HUES64 (cell line): ENCODE results near the gene GZMH. TPM values are rescaled to one million over a fixed set of nuclear protein-coding genes. Genes with fewer than 3 reads are reported as not detected.
"Not testable (repeated sequence)": the region's sequence is repeated elsewhere in the genome, so short reads cannot be mapped to it uniquely, and the experiment has no call there.

Source experiments
- H3K27ac ChIP-seq: 2 replicates; pipeline ENCODE4 v1.7.0; 2013; ENCODE audit warnings: low read depth, low read length, inconsistent platforms
- H3K27me3 ChIP-seq: 2 replicates; pipeline ENCODE4 v1.6.1; 2013; ENCODE audit warnings: mild to moderate bottlenecking, low read length; ENCODE audit not compliant: insufficient read depth
- H3K36me3 ChIP-seq: 2 replicates; pipeline ENCODE4 v1.6.1; 2013; ENCODE audit warnings: mild to moderate bottlenecking, low read length; ENCODE audit not compliant: insufficient read depth
- H3K4me1 ChIP-seq: 2 replicates; pipeline ENCODE4 v1.6.1; 2013; ENCODE audit warnings: mild to moderate bottlenecking, low read length, moderate library complexity; ENCODE audit not compliant: insufficient read depth
- H3K4me3 ChIP-seq: 2 replicates; pipeline ENCODE4 v1.5.1; 2013; ENCODE audit warnings: mild to moderate bottlenecking, low read length, moderate library complexity
- H3K9ac ChIP-seq: 2 replicates; pipeline ENCODE4 v1.6.1; 2013; ENCODE audit warnings: mild to moderate bottlenecking, low read depth, low read length
- H3K9me3 ChIP-seq: 2 replicates; pipeline ENCODE4 v1.6.1; 2013; ENCODE audit warnings: low read depth, low read length; ENCODE audit not compliant: insufficient read depth
- WGBS: fragments of 150-250, 120-280 bp; methylation state at CpG from one replicate; pipeline ENCODE4 v1.1.7; 2013; ENCODE audit warnings: missing lambda C conversion rate; 5-methylcytosine and 5-hydroxymethylcytosine counted together
- polyA plus RNA-seq, 2 experiments: library from polyadenylated mRNA; stranded (reverse); fragments of 50-300 nt; gene quantifications; one replicate each; pipeline ENCODE4 v1.2.3, GENCODE V29; 2013

Gene GZMH
- polyA plus RNA-seq (2013, experiment 1 of 2): not detected
- polyA plus RNA-seq (2013, experiment 2 of 2): not detected

- Histone ChIP-seq H3K27me3 (no peaks in the 10 kb centered on the region), H3K9ac (no peak within 1 kb of the TSS), H3K27ac (no peak within 1 kb of the TSS), H3K4me1 (no peaks in the 10 kb centered on the region), H3K4me3 (no peak within 1 kb of the TSS), H3K9me3 (no peaks in the 10 kb centered on the region), H3K36me3 (no peaks in the 10 kb centered on the region)
- 90% methylated on average over 2 of the region's 2 CpGs for WGBS
These were observed at the start of gene GZMH for GRCh38 chr14:24609655-24610344. TSS of gene GZMH (minus strand) at chr14:24609685. CDS start at chr14:24609613, 72 bp downstream.

DNA sequence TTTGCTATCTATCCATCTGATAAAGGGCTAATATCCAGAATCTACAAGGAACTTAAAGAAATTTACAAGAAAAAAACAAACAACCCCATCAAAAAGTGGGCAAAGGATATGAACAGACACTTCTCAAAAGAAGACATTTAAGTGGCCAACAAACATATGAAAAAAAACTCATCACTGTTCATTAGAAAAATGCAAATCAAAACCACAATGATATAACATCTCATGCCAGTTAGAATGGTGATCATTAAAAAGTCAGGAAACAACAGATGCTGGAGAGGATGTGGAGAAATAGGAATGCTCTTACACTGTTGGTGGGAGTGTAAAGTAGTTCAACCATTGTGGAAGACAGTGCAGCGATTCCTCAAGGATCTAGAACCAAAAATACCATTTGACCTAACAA, 38.9 kb upstream of the GZMH start:
- not testable (repeated sequence) for H3K27me3 ChIP-seq, H3K4me1 ChIP-seq, H3K27ac ChIP-seq, H3K9me3 ChIP-seq, H3K36me3 ChIP-seq, H3K9ac ChIP-seq, H3K4me3 ChIP-seq
- WGBS: 88% methylated on average over 1 of the region's 1 CpG

DNA sequence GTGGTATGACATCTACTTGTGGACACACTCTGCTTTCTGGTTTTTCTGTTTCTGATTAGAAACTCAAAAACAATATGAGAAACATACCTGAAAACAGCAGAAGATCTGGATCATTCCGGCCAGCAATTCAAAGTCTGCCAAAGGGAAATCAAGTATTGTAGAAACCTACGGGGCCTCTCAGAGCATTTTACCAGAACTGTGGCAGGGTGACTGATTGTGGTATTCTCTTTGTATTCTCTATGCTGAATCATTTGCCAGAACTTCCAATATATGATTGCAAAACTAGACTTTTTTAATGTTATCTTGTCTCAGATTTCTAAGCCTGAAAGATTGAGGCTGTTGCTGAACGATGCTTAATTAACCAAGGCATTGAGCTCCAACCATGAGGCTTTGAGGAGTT, 30.4 kb upstream of the GZMH start:
- no peak overlapping the region for H3K9ac ChIP-seq
- no peaks in the 10 kb centered on the region for H3K9me3 ChIP-seq
- no peak overlapping the region for H3K4me3 ChIP-seq
- no peaks in the 10 kb centered on the region for H3K36me3 ChIP-seq
- no peaks in the 10 kb centered on the region for H3K4me1 ChIP-seq
- H3K27me3 ChIP-seq: no peaks in the 10 kb centered on the region
- no peak overlapping the region for H3K27ac ChIP-seq
- WGBS: 97% methylated on average over 3 of the region's 3 CpGs

- Histone ChIP-seq H3K9me3 (no peaks in the 10 kb centered on the region), H3K4me3 (no peak overlapping the region), H3K27me3 (no peaks in the 10 kb centered on the region), H3K36me3 (no peaks in the 10 kb centered on the region), H3K27ac (no peak overlapping the region), H3K4me1 (no peaks in the 10 kb centered on the region), H3K9ac (no peak overlapping the region)
- 94% methylated on average over 3 of the region's 3 CpGs for WGBS
These were observed 29.8 kb upstream of the GZMH start for GRCh38 chr14:24639270-24639669.

DNA sequence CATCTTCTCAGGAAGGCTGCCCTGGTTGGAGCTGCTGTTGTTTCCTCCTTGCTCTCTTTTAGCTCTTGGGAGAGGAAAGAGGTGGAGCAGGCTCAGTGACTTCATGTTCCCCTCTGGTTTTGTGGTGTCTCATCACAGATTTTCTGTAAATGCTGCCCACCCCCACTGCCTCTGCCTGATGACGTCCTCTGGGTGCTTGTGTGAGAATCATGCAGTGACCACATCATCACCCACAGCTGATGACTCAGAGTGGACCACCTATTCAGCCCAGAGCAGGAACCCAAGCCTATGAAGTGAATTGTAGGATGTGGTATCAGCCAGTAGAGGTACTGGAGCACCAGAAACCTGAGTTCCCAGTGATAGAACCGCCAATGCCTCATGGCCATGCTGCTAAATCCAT, 24.7 kb upstream of the GZMH start, which contains the start of gene GZMB:
TSS of gene GZMB (minus strand) at position 33 of the 400 bp plus-strand sequence. CDS start at position 3, 30 bp downstream.
- H3K27ac ChIP-seq: no peak within 1 kb of the TSS
- H3K36me3 ChIP-seq: no peaks in the 10 kb centered on the region
- H3K9ac ChIP-seq: no peak within 1 kb of the TSS
- 79% methylated on average over 2 of the region's 2 CpGs for WGBS
- H3K4me1 ChIP-seq: no peaks in the 10 kb centered on the region
- no peaks in the 10 kb centered on the region for H3K27me3 ChIP-seq
- H3K4me3 ChIP-seq: no peak within 1 kb of the TSS
- H3K9me3 ChIP-seq: no peaks in the 10 kb centered on the region

GRCh38 chr14:24633353-24633752, 23.9 kb upstream of the GZMH start:
- H3K9ac ChIP-seq: no peak overlapping the region
- H3K4me1 ChIP-seq: no peaks in the 10 kb centered on the region
- no peaks in the 10 kb centered on the region for H3K36me3 ChIP-seq
- no peak overlapping the region for H3K4me3 ChIP-seq
- H3K27me3 ChIP-seq: no peaks in the 10 kb centered on the region
- H3K27ac ChIP-seq: no peak overlapping the region
- H3K9me3 ChIP-seq: no peaks in the 10 kb centered on the region
- WGBS: 88% methylated on average over 1 of the region's 1 CpG

DNA sequence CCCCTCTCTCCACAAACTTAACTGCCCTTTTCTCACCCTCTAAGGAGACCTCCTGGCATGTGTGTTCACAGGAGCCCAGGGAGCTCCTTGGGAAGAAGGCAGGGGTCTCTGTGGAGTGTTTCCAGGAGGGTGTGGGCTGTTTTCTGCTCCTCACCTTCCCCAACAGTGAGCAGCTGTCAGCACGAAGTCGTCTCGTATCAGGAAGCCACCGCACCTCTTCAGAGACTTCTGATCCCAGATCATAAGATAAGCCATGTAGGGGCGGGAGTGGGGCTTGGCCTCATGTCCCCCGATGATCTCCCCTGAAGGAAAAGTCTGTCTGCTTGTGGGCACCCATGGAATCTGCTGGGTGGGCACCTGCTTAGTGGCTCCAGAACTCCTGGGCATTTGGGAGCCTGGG, 23.3 kb upstream of the GZMH start:
- Histone ChIP-seq H3K36me3 (no peaks in the 10 kb centered on the region), H3K4me3 (no peak overlapping the region), H3K27ac (no peak overlapping the region), H3K27me3 (no peaks in the 10 kb centered on the region), H3K4me1 (no peaks in the 10 kb centered on the region), H3K9ac (no peak overlapping the region), H3K9me3 (no peaks in the 10 kb centered on the region)
- 75% methylated on average over 6 of the region's 6 CpGs for WGBS

- WGBS: 84% methylated on average over 4 of the region's 4 CpGs
- Histone ChIP-seq H3K9ac (no peak overlapping the region), H3K4me3 (no peak overlapping the region), H3K9me3 (no peaks in the 10 kb centered on the region), H3K27ac (no peak overlapping the region), H3K36me3 (no peaks in the 10 kb centered on the region), H3K27me3 (no peaks in the 10 kb centered on the region), H3K4me1 (no peaks in the 10 kb centered on the region)
These were observed 22.9 kb upstream of the GZMH start for GRCh38 chr14:24632336-24632735.

GRCh38 chr14:24631749-24632335, 22.4 kb upstream of the GZMH start:
- no peaks in the 10 kb centered on the region for H3K27me3 ChIP-seq
- no peak overlapping the region for H3K27ac ChIP-seq
- 92% methylated on average over 11 of the region's 11 CpGs for WGBS
- H3K9me3 ChIP-seq: no peaks in the 10 kb centered on the region
- no peak overlapping the region for H3K9ac ChIP-seq
- no peaks in the 10 kb centered on the region for H3K36me3 ChIP-seq
- no peak overlapping the region for H3K4me3 ChIP-seq
- no peaks in the 10 kb centered on the region for H3K4me1 ChIP-seq

DNA sequence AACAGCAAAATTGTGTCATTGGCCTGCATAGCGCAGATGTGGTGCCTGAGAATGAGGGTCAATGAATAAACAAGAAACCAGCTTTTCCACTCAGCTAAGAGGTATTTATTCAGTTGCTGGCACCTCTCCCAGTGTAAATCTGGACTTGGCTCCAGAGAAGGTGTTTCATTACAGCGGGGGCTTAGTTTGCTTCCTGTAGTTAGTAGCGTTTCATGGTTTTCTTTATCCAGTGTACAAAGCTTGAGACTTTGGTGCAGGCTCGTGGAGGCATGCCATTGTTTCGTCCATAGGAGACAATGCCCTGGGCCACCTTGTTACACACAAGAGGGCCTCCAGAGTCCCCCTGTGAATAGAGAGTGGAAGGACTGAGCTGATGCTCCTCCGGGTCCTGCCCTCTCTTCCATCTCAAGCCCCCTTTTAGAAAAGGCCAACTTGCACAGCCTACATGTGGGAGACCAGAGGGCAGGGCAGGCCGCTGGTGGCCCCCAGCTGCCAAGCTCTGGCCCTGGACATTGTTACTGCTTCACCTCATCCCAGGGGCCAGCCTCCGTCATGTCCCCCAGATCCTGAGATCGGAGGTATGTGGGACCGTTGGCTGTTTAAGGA, 21.5 kb upstream of the GZMH start:
- Histone ChIP-seq H3K9ac (no peak overlapping the region), H3K4me1 (no peaks in the 10 kb centered on the region), H3K36me3 (no peaks in the 10 kb centered on the region), H3K27me3 (no peaks in the 10 kb centered on the region), H3K27ac (no peak overlapping the region), H3K9me3 (no peaks in the 10 kb centered on the region), H3K4me3 (no peak overlapping the region)
- 93% methylated on average over 10 of the region's 10 CpGs for WGBS

GRCh38 chr14:24630087-24630871, 20.8 kb upstream of the GZMH start:
- Histone ChIP-seq H3K36me3 (no peaks in the 10 kb centered on the region), H3K9ac (no peak overlapping the region), H3K4me1 (no peaks in the 10 kb centered on the region), H3K4me3 (no peak overlapping the region), H3K27me3 (no peaks in the 10 kb centered on the region), H3K9me3 (no peaks in the 10 kb centered on the region), H3K27ac (no peak overlapping the region)
- 90% methylated on average over 3 of the region's 3 CpGs for WGBS
